ENCODE measurements around the gene BBOF1. TPM values are rescaled to one million over a fixed set of nuclear protein-coding genes. Genes with fewer than 3 reads are reported as not detected.

BBOF1 gene
- total and polyA plus RNA-seq, 2 of the 4 experiments (the other 2 are of a cell fraction), result 1.6 TPM

DNA sequence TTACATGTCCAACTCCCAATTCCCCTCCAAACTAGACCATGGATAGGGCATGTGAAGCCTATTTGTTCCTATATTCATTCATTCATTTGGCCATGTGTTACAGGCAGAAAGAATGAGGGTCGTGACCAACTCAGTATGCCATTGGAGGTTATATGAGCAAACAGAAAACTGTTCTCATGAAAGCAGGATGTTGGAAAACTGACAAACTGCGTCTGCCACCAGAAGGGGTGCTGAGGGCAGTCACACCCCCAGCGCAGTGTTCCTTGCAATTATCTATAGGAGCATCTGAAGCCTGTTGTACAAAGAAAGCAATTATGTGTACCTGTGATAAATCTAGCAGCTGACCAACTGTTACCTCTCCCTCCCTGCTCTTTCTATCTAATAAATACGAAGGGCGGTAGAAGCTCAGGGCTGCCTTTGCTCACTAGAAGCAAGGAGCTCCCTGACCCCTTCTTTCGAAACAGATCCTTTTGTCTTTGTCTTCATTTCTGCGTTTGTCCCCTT, 21.2 kb upstream of the BBOF1 start:
- no peak overlapping the region for H3K9ac ChIP-seq (ENCODE audit: low read depth, low read length)
- TF ChIP-seq RFX5 (IDR thresholded peaks at IDR 0.05; ENCODE audit: low read depth, low read length), result no peak
- TF ChIP-seq RAD21 (IDR thresholded peaks at IDR 0.05; ENCODE audit: low read length), result no peak
- TF ChIP-seq, protein P1, sequence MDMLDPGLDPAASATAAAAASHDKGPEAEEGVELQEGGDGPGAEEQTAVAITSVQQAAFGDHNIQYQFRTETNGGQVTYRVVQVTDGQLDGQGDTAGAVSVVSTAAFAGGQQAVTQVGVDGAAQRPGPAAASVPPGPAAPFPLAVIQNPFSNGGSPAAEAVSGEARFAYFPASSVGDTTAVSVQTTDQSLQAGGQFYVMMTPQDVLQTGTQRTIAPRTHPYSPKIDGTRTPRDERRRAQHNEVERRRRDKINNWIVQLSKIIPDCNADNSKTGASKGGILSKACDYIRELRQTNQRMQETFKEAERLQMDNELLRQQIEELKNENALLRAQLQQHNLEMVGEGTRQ (IDR thresholded peaks at IDR 0.05; ENCODE audit: low read depth, low read length), result no peak
- TF ChIP-seq MXI1 (IDR thresholded peaks at IDR 0.05; ENCODE audit: borderline replicate concordance, low read depth, low read length), result no peak
- no peak for TF ChIP-seq NFE2L2 (IDR thresholded peaks at IDR 0.05; ENCODE audit: low read depth, low read length)
- TF ChIP-seq, protein P2, sequence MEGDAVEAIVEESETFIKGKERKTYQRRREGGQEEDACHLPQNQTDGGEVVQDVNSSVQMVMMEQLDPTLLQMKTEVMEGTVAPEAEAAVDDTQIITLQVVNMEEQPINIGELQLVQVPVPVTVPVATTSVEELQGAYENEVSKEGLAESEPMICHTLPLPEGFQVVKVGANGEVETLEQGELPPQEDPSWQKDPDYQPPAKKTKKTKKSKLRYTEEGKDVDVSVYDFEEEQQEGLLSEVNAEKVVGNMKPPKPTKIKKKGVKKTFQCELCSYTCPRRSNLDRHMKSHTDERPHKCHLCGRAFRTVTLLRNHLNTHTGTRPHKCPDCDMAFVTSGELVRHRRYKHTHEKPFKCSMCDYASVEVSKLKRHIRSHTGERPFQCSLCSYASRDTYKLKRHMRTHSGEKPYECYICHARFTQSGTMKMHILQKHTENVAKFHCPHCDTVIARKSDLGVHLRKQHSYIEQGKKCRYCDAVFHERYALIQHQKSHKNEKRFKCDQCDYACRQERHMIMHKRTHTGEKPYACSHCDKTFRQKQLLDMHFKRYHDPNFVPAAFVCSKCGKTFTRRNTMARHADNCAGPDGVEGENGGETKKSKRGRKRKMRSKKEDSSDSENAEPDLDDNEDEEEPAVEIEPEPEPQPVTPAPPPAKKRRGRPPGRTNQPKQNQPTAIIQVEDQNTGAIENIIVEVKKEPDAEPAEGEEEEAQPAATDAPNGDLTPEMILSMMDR (conservative IDR thresholded peaks at IDR 0.05; ENCODE audit: low read depth, low read length), result no peak
- no peak for TF ChIP-seq CHD1 (IDR thresholded peaks at IDR 0.05; ENCODE audit: low read depth, low read length)
- TF ChIP-seq ELK1 (IDR thresholded peaks at IDR 0.05; ENCODE audit: borderline replicate concordance, low read depth, low read length), result no peak
- no peak for TF ChIP-seq CEBPB (IDR thresholded peaks at IDR 0.05; ENCODE audit: low read depth, low read length)
- no peak for TF ChIP-seq BHLHE40 (IDR thresholded peaks at IDR 0.05; ENCODE audit: low read depth, low read length)
- TF ChIP-seq SMC3 (IDR thresholded peaks at IDR 0.05; ENCODE audit: low read depth, low read length), result no peak
- no peak for TF ChIP-seq MAFK (IDR thresholded peaks at IDR 0.05; ENCODE audit: low read depth, low read length)
- TF ChIP-seq RCOR1 (IDR thresholded peaks at IDR 0.05; ENCODE audit: insufficient replicate concordance, low read length), result no peak
- no peak for TF ChIP-seq MAZ (IDR thresholded peaks at IDR 0.05; ENCODE audit: borderline replicate concordance, low read depth, low read length)
- no peak for TF ChIP-seq POLR2A (IDR thresholded peaks at IDR 0.05; ENCODE audit: low read depth, low read length)
- no peak for TF ChIP-seq FOS (IDR thresholded peaks at IDR 0.05; ENCODE audit: low read depth, low read length)
- H3K27ac ChIP-seq (ENCODE audit: insufficient read depth, low read length), result no peak overlapping the region
- ChIA-PET CTCF (no interaction called here), POLR2A (ENCODE audit: unreplicated experiment) (no interaction called here)
- 90% methylated on average over 3 of the region's 7 CpGs; no CpG with 5 or more reads in 1 of the 2 experiments for WGBS, 2 experiments (ENCODE audit: extremely low coverage in 2 of 2, insufficient read length in 1 of 2)
- dilution Hi-C loops (cut with HindIII; ENCODE audit: low sequenced_read_pairs, unreplicated experiment), result no loop called here
- in situ Hi-C loops (cut with MboI; ENCODE audit: low sequenced_read_pairs), result no loop called here
- H3K79me1 ChIP-seq (ENCODE audit: low read depth in 1 of 2, low read length in 2 of 2), result no peaks in the 10 kb centered on the region
- no peak overlapping the region for H4K8ac ChIP-seq (ENCODE audit: low read depth in 2 of 2, low read length in 2 of 2)
- no peak overlapping the region for H3K23ac ChIP-seq (ENCODE audit: low read depth, low read length)
- H2BK15ac ChIP-seq (ENCODE audit: low read depth, low read length), result no peak overlapping the region
- no peak for ATAC-seq (ENCODE audit: low read depth)
- no peak overlapping the region for H2BK120ac ChIP-seq (ENCODE audit: low read depth, low read length)
- peaks cover 5% of the 10 kb centered on the region; the same call in 1 of the 2 replicates for H3K36me3 ChIP-seq (ENCODE audit: control insufficient read depth, insufficient read depth, low read length)
- H3K4me1 ChIP-seq (ENCODE audit: control insufficient read depth, insufficient read depth, low read length), result no peaks in the 10 kb centered on the region
- H4K91ac ChIP-seq (ENCODE audit: insufficient read depth, low read depth, low read length), result no peak overlapping the region
- H3K9me1 ChIP-seq (ENCODE audit: insufficient read depth, low read length), result no peaks in the 10 kb centered on the region
- intact Hi-C loops (cut with micrococcal nuclease), result no loop called here
- no peak overlapping the region for H2AK5ac ChIP-seq (ENCODE audit: low read depth, low read length)
- no peak overlapping the region for H3K56ac ChIP-seq (ENCODE audit: extremely low read depth, insufficient read depth, low read length)
- no peak overlapping the region for H2BK20ac ChIP-seq (ENCODE audit: low read depth, low read length)
- no peaks in the 10 kb centered on the region for H4K20me1 ChIP-seq (ENCODE audit: insufficient read depth, low read length)
- no peak overlapping the region for H3K4me3 ChIP-seq (ENCODE audit: insufficient read depth, low read depth, low read length)
- no TSS peak for BruUV-seq (replicated peaks)
- no peak overlapping the region for H2AK9ac ChIP-seq (replicated peaks; ENCODE audit: low read depth, low read length, poor library complexity)
- H2BK5ac ChIP-seq (ENCODE audit: low read depth, low read length, poor library complexity, severe bottlenecking), result no peak overlapping the region
- no peaks in the 10 kb centered on the region for H3K27me3 ChIP-seq (ENCODE audit: control insufficient read depth, insufficient read depth, low read length)
- H3K14ac ChIP-seq (replicated peaks; ENCODE audit: low read depth, low read length), result no peak overlapping the region
- H4K5ac ChIP-seq (ENCODE audit: low read depth, low read length), result no peak overlapping the region
- no peak overlapping the region for H2AFZ ChIP-seq (replicated peaks; ENCODE audit: low read length, poor library complexity)
- H3K4me2 ChIP-seq (ENCODE audit: low read depth, low read length), result no peak overlapping the region
- no peaks in the 10 kb centered on the region for H3K9me3 ChIP-seq (ENCODE audit: control insufficient read depth, insufficient read depth, low read length)
- no peak for DNase-seq
- no peak overlapping the region for H3K4ac ChIP-seq (ENCODE audit: low read depth, low read length)
- no peak overlapping the region for H3K18ac ChIP-seq (ENCODE audit: low read depth, low read length)
